NCI-H510A treated with DMSO at 0.1 percent for 48 hours (cell line): ENCODE data around the gene NAV3.

Experiments used
- DNase-seq: peaks from one replicate; lab custom pipeline; 2025; lab: John Stamatoyannopoulos, UW

Gene NAV3

GRCh38 chr12:77928078-77928477 lies 97.4 kb downstream of the NAV3 start:
- DNase-seq, result no peak

GRCh38 chr12:77932216-77932615 lies 101.5 kb downstream of the NAV3 start:
- DNase-seq, result no peak

- DNase-seq, result no peak
Observed at GRCh38 chr12:77938301-77938700, 107.6 kb downstream of the NAV3 start.

- DNase-seq, result no peak
Observed at GRCh38 chr12:77940011-77940423, 109.3 kb downstream of the NAV3 start.

- DNase-seq, result no peak
Observed at GRCh38 chr12:77940567-77940966, 109.9 kb downstream of the NAV3 start.

GRCh38 chr12:77941401-77941800 lies 110.7 kb downstream of the NAV3 start:
- DNase-seq, result no peak

GRCh38 chr12:77943466-77943865 lies 112.8 kb downstream of the NAV3 start:
- no peak for DNase-seq

GRCh38 chr12:77946541-77947061 lies 115.9 kb downstream of the NAV3 start:
- no peak for DNase-seq

GRCh38 chr12:77947330-77947729 lies 116.6 kb downstream of the NAV3 start:
- DNase-seq, result no peak

- DNase-seq, result no peak
Observed at GRCh38 chr12:77947746-77948145, 117.1 kb downstream of the NAV3 start.

GRCh38 chr12:77949943-77950342 lies 119.2 kb downstream of the NAV3 start:
- no peak for DNase-seq

- no peak for DNase-seq
Observed at GRCh38 chr12:77953528-77954205, 123.0 kb downstream of the NAV3 start.

GRCh38 chr12:77954206-77954555 lies 123.5 kb downstream of the NAV3 start:
- no peak for DNase-seq

- no peak for DNase-seq
Observed at GRCh38 chr12:77957062-77957461, 126.4 kb downstream of the NAV3 start.

GRCh38 chr12:77963576-77964178 lies 133.0 kb downstream of the NAV3 start:
- no peak for DNase-seq

- no peak for DNase-seq
Observed at GRCh38 chr12:77965790-77966189, 135.1 kb downstream of the NAV3 start.

GRCh38 chr12:77968021-77968420 lies 137.3 kb downstream of the NAV3 start:
- no peak for DNase-seq

- no peak for DNase-seq
Observed at GRCh38 chr12:77968571-77968970, 137.9 kb downstream of the NAV3 start.

GRCh38 chr12:77973579-77973978 lies 142.9 kb downstream of the NAV3 start:
- DNase-seq, result no peak

- no peak for DNase-seq
Observed at GRCh38 chr12:77974645-77975044, 144.0 kb downstream of the NAV3 start.

- no peak for DNase-seq
Observed at GRCh38 chr12:77979597-77980250, 149.0 kb downstream of the NAV3 start.

GRCh38 chr12:77980782-77981181 lies 150.1 kb downstream of the NAV3 start:
- no peak for DNase-seq

- no peak for DNase-seq
Observed at GRCh38 chr12:77983859-77984258, 153.2 kb downstream of the NAV3 start.
